GM18870 (cell line): ENCODE measurements around the gene MAPK8IP2.
"Not testable (repeated sequence)": the region's sequence is repeated elsewhere in the genome, so short reads cannot be mapped to it uniquely, and the experiment has no call there.

Experiments used
- ATAC-seq: cut with Tn5 transposase; IDR thresholded peaks from one replicate; pipeline ENCODE4 v1.9.1; 2021; ENCODE audit warnings: moderate library complexity; ENCODE audit not compliant: unreplicated experiment

The MAPK8IP2 gene

GRCh38 chr22:50599816-50600455, 657 bp upstream of the MAPK8IP2 start:
- no peak for ATAC-seq

GRCh38 chr22:50600967-50601668, 525 bp downstream of the MAPK8IP2 start:
- no peak for ATAC-seq

- no peak for ATAC-seq
Measured at GRCh38 chr22:50601669-50602337, 1.2 kb downstream of the MAPK8IP2 start.

- ATAC-seq: no peak
Measured at GRCh38 chr22:50602338-50602700, 1.7 kb downstream of the MAPK8IP2 start.

- ATAC-seq: no peak
Measured at GRCh38 chr22:50603511-50604255, 3.1 kb downstream of the MAPK8IP2 start.

GRCh38 chr22:50604256-50605001, 3.8 kb downstream of the MAPK8IP2 start:
- no peak for ATAC-seq

- no peak for ATAC-seq
Measured at GRCh38 chr22:50605002-50605612, 4.5 kb downstream of the MAPK8IP2 start.

- ATAC-seq: no peak
Measured at GRCh38 chr22:50605613-50606074, 5.1 kb downstream of the MAPK8IP2 start.

- ATAC-seq: no peak
Measured at GRCh38 chr22:50606165-50606945, 5.8 kb downstream of the MAPK8IP2 start.

- ATAC-seq: no peak
Measured at GRCh38 chr22:50606946-50607658, 6.5 kb downstream of the MAPK8IP2 start.

GRCh38 chr22:50607659-50608020, 7.0 kb downstream of the MAPK8IP2 start:
- no peak for ATAC-seq

- not testable (repeated sequence) for ATAC-seq
Measured at GRCh38 chr22:50608058-50608840, 7.7 kb downstream of the MAPK8IP2 start.

GRCh38 chr22:50608996-50609395, 8.4 kb downstream of the MAPK8IP2 start:
- no peak for ATAC-seq

GRCh38 chr22:50609599-50609998, 9.0 kb downstream of the MAPK8IP2 start:
- ATAC-seq: no peak

- ATAC-seq: no peak
Measured at GRCh38 chr22:50610041-50610451, 9.5 kb downstream of the MAPK8IP2 start.

- ATAC-seq: no peak
Measured at GRCh38 chr22:50610581-50610980, 10.0 kb downstream of the MAPK8IP2 start.

- ATAC-seq: no peak
Measured at GRCh38 chr22:50611341-50612060, 10.9 kb downstream of the MAPK8IP2 start.

- no peak for ATAC-seq
Measured at GRCh38 chr22:50612168-50612527, 11.6 kb downstream of the MAPK8IP2 start.
